HEK293 (cell line): ENCODE data around the gene DGKB.

Source experiments
- CTCF ChIA-PET: fragments of 350-600 bp; formaldehyde crosslinking; extraction: SDS; loops from one replicate; lab custom pipeline; 2021; ENCODE audit warnings: antibody characterized with exemption; lab: Yijun Ruan, JAX
- POLR2A ChIA-PET: fragments of 300-600 bp; formaldehyde crosslinking; extraction: SDS; loops from one replicate; lab custom pipeline; 2020; ENCODE audit warnings: antibody characterized with exemption, inconsistent platforms; lab: Yijun Ruan, JAX
- H3K27ac ChIP-seq: fragments of 200-500 bp; sonication (Bioruptor generic); 2 replicates; pipeline ENCODE4 v1.5.1; 2014; ENCODE audit warnings: low read depth, low read length, control low read depth, inconsistent platforms; ENCODE audit errors: extremely low read depth
- H3K36me3 ChIP-seq, 2 experiments: fragments of 200-500 bp in 1 of 2; sonication (Bioruptor generic) in 1 of 2; 1 replicate in 1 of 2; 2 replicates in 1 of 2; pipeline ENCODE4 v1.5.1; 2014 to 2017; ENCODE audit warnings: inconsistent platforms in 2 of 2, low read length in 2 of 2; ENCODE audit not compliant: control insufficient read depth in 2 of 2, insufficient read depth in 1 of 2
- H3K4me1 ChIP-seq: fragments of 200-500 bp; sonication (Bioruptor generic); 2 replicates; pipeline ENCODE4 v1.5.1; 2014; ENCODE audit warnings: mild to moderate bottlenecking, low read length, inconsistent platforms; ENCODE audit not compliant: control insufficient read depth, insufficient read depth
- H3K4me3 ChIP-seq: 2 replicates; pipeline ENCODE4 v1.5.1; 2011; ENCODE audit warnings: low read depth, mild to moderate bottlenecking, control low read depth, low read length, moderate library complexity
- H3K9me3 ChIP-seq: fragments of 200-500 bp; sonication (Bioruptor generic); 2 replicates; pipeline ENCODE4 v1.5.1; 2014; ENCODE audit warnings: low read depth, low read length, inconsistent platforms; ENCODE audit not compliant: control insufficient read depth, insufficient read depth
- ATF2 ChIP-seq: fragments of 450-650 bp; formaldehyde crosslinking; IDR thresholded peaks from 2 replicates; pipeline ENCODE4 v1.5.1; 2016; ENCODE audit warnings: missing biosample characterization, missing genetic modification characterization, low read depth
- INSM2 ChIP-seq: fragments of 450-650 bp; formaldehyde crosslinking; IDR thresholded peaks from 2 replicates; pipeline ENCODE4 v1.5.1; 2016; ENCODE audit warnings: missing biosample characterization, missing genetic modification characterization
- KLF16 ChIP-seq: fragments of 450-650 bp; formaldehyde crosslinking; IDR thresholded peaks from 2 replicates; pipeline ENCODE4 v1.5.1; 2017; ENCODE audit warnings: missing biosample characterization, missing genetic modification characterization
- MZF1 ChIP-seq: fragments of 450-650 bp; formaldehyde crosslinking; IDR thresholded peaks from 2 replicates; pipeline ENCODE4 v1.5.1; 2017; ENCODE audit warnings: missing biosample characterization, missing genetic modification characterization, borderline replicate concordance
- OSR2 ChIP-seq: fragments of 450-650 bp; formaldehyde crosslinking; IDR thresholded peaks from 2 replicates; pipeline ENCODE4 v1.5.1; 2016; ENCODE audit warnings: missing biosample characterization, missing genetic modification characterization
- PRDM2 ChIP-seq: fragments of 450-650 bp; formaldehyde crosslinking; IDR thresholded peaks from 2 replicates; pipeline ENCODE4 v1.5.1; 2016; ENCODE audit warnings: missing biosample characterization, missing genetic modification characterization, borderline replicate concordance
- WT1 ChIP-seq: fragments of 450-650 bp; formaldehyde crosslinking; IDR thresholded peaks from 2 replicates; pipeline ENCODE4 v1.5.1; 2016; ENCODE audit warnings: missing biosample characterization, missing genetic modification characterization
- ZBTB17 ChIP-seq: fragments of 450-650 bp; formaldehyde crosslinking; IDR thresholded peaks from 2 replicates; pipeline ENCODE4 v1.5.1; 2016; ENCODE audit warnings: missing biosample characterization, missing genetic modification characterization
- ZIC2 ChIP-seq: fragments of 450-650 bp; formaldehyde crosslinking; IDR thresholded peaks from 2 replicates; pipeline ENCODE4 v1.5.1; 2016; ENCODE audit warnings: missing biosample characterization, missing genetic modification characterization
- ZNF362 ChIP-seq: fragments of 450-650 bp; formaldehyde crosslinking; IDR thresholded peaks from 2 replicates; pipeline ENCODE4 v1.5.1; 2016; ENCODE audit warnings: missing biosample characterization, missing genetic modification characterization
- ZNF366 ChIP-seq: fragments of 450-650 bp; formaldehyde crosslinking; conservative IDR thresholded peaks from 2 replicates; pipeline ENCODE4 v1.5.1; 2016; ENCODE audit warnings: missing biosample characterization, missing genetic modification characterization
- ZNF423 ChIP-seq: fragments of 450-650 bp; formaldehyde crosslinking; IDR thresholded peaks from 2 replicates; pipeline ENCODE4 v1.5.1; 2016; ENCODE audit warnings: missing biosample characterization, missing genetic modification characterization
- ZNF544 ChIP-seq: fragments of 450-650 bp; formaldehyde crosslinking; IDR thresholded peaks from 2 replicates; pipeline ENCODE4 v1.5.0; 2017; ENCODE audit warnings: missing biosample characterization, missing genetic modification characterization
- ZNF560 ChIP-seq: fragments of 450-650 bp; formaldehyde crosslinking; IDR thresholded peaks from 2 replicates; pipeline ENCODE4 v1.5.1; 2017; ENCODE audit warnings: missing biosample characterization, missing genetic modification characterization, borderline replicate concordance
- ZNF830 ChIP-seq: fragments of 450-650 bp; IDR thresholded peaks from 2 replicates; pipeline ENCODE4 v1.5.0; 2018; ENCODE audit warnings: missing biosample characterization, missing genetic modification characterization, low read depth, mild to moderate bottlenecking, moderate library complexity
- ZNF837 ChIP-seq: fragments of 450-650 bp; formaldehyde crosslinking; IDR thresholded peaks from 2 replicates; pipeline ENCODE4 v1.5.1; 2016; ENCODE audit warnings: missing biosample characterization, missing genetic modification characterization
- ZSCAN5A ChIP-seq: fragments of 450-650 bp; formaldehyde crosslinking; IDR thresholded peaks from 2 replicates; pipeline ENCODE4 v1.5.1; 2016; ENCODE audit warnings: missing biosample characterization, missing genetic modification characterization
- TF ChIP-seq, protein P1 (sequence below): fragments of 450-650 bp; formaldehyde crosslinking; conservative IDR thresholded peaks from 2 replicates; pipeline ENCODE4 v1.5.1; 2016; ENCODE audit warnings: low read depth, missing biosample characterization, missing genetic modification characterization

DGKB gene

GRCh38 chr7:14690486-14690885, 212.1 kb downstream of the DGKB start:
- CTCF ChIA-PET, result interaction anchor here (0.6 to 4.9 kb wide), 10 partner anchors 9 to 1416 kb away, joined by 3 to 98 read pairs (median 4); no protein-coding TSS in a partner anchor
- Histone ChIP-seq H3K4me1 (no peaks in the 10 kb centered on the region), H3K4me3 (no peak overlapping the region), H3K27ac (no peak overlapping the region), H3K9me3 (no peaks in the 10 kb centered on the region), H3K36me3 (no peaks in the 10 kb centered on the region)
- POLR2A ChIA-PET, result no interaction called here
- no peak for TF ChIP-seq ZNF560 (tag by site-specific recombination)
- no peak for TF ChIP-seq INSM2
- TF ChIP-seq ZNF544 (tag by site-specific recombination), result no peak

DNA sequence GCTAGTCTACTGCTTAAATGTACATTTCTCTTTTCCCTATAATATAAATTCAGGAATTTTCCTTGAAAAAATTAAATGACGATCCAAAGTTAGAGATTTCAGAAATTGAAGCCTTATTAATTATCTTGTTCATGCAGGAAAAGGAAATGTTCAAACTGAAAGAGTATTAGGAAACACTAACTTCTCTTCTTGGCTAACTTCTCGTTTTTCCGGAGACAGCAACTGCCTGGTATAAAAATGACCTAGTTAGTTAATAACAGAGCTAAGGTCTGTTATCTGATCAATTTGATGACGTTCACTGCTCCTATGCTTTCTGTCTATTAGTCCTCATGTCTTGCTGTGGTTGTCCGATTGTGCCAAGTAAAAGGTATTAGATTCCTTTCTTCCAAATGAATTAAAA, 212.5 kb downstream of the DGKB start:
- Histone ChIP-seq H3K27ac (no peak overlapping the region), H3K4me1 (no peaks in the 10 kb centered on the region), H3K9me3 (no peaks in the 10 kb centered on the region), H3K36me3 (no peaks in the 10 kb centered on the region), H3K4me3 (no peak overlapping the region)
- POLR2A ChIA-PET, result no interaction called here
- TF ChIP-seq ZNF830 (tag by site-specific recombination), result no peak
- no peak for TF ChIP-seq WT1 (tag by site-specific recombination)
- TF ChIP-seq PRDM2 (tag by site-specific recombination), result no peak
- TF ChIP-seq ZSCAN5A (tag by site-specific recombination), result no peak
- no peak for TF ChIP-seq ZNF362 (tag by site-specific recombination)
- no peak for TF ChIP-seq KLF16 (tag by site-specific recombination)
- no peak for TF ChIP-seq ZIC2
- TF ChIP-seq ZBTB17 (tag by site-specific recombination), result no peak
- TF ChIP-seq MZF1 (tag by site-specific recombination), result no peak
- TF ChIP-seq ATF2 (tag by site-specific recombination), result no peak
- TF ChIP-seq ZNF837 (tag by site-specific recombination), result no peak
- TF ChIP-seq, protein P1, sequence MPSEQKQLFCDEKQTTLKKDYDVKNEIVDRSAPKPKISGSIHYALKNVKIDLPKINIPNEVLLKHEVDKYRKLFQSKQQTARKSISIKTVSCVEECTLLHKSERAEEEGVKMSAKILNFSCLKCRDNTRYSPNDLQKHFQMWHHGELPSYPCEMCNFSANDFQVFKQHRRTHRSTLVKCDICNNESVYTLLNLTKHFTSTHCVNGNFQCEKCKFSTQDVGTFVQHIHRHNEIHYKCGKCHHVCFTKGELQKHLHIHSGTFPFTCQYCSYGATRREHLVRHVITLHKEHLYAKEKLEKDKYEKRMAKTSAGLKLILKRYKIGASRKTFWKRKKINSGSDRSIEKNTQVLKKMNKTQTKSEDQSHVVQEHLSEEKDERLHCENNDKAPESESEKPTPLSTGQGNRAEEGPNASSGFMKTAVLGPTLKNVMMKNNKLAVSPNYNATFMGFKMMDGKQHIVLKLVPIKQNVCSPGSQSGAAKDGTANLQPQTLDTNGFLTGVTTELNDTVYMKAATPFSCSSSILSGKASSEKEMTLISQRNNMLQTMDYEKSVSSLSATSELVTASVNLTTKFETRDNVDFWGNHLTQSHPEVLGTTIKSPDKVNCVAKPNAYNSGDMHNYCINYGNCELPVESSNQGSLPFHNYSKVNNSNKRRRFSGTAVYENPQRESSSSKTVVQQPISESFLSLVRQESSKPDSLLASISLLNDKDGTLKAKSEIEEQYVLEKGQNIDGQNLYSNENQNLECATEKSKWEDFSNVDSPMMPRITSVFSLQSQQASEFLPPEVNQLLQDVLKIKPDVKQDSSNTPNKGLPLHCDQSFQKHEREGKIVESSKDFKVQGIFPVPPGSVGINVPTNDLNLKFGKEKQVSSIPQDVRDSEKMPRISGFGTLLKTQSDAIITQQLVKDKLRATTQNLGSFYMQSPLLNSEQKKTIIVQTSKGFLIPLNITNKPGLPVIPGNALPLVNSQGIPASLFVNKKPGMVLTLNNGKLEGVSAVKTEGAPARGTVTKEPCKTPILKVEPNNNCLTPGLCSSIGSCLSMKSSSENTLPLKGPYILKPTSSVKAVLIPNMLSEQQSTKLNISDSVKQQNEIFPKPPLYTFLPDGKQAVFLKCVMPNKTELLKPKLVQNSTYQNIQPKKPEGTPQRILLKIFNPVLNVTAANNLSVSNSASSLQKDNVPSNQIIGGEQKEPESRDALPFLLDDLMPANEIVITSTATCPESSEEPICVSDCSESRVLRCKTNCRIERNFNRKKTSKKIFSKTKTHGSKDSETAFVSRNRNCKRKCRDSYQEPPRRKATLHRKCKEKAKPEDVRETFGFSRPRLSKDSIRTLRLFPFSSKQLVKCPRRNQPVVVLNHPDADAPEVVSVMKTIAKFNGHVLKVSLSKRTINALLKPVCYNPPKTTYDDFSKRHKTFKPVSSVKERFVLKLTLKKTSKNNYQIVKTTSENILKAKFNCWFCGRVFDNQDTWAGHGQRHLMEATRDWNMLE, result no peak
- TF ChIP-seq ZNF366 (tag by site-specific recombination), result no peak
- TF ChIP-seq OSR2 (tag by site-specific recombination), result no peak
- no peak for TF ChIP-seq ZNF423
- CTCF ChIA-PET, result interaction anchor here (0.9 to 4.9 kb wide), 2 partner anchors 51 to 1410 kb away, joined by 3 to 98 read pairs; no protein-coding TSS in a partner anchor
